Loucy (cell line): ENCODE data around the gene CNTNAP4.

ENCODE experiments used
- EZH2phosphoT487 ChIP-seq: fragments of 200-600 bp; IDR thresholded peaks from 2 replicates; pipeline ENCODE4 v1.6.1; 2018; ENCODE audit warnings: antibody characterized with exemption, mild to moderate bottlenecking, moderate library complexity, borderline replicate concordance
- TF ChIP-seq, protein P1 (sequence below): fragments of 200-600 bp; sonication (generic); conservative IDR thresholded peaks from 2 replicates; pipeline ENCODE4 v1.5.1; 2014; ENCODE audit warnings: mild to moderate bottlenecking, antibody characterized with exemption, low read length

DNA sequence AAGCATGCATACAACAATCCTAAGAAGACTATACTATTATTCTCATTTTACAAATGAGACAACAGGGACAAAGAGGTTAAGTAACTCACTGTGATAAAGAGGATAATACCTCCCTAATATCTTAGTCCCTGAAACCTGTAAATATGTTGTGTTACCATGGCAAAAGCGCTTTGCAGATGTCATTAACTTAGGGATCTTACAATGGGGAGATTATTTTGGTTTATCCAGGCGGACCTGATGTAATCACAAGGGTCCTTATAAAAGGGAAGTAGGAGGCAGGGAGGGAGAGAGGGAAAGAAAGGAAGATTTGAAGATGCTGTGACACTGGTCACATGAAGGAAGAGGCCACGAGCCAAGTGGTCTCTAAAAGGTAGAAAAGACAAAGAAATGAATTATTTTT, 164.7 kb downstream of the CNTNAP4 start:
- TF ChIP-seq, protein P1, sequence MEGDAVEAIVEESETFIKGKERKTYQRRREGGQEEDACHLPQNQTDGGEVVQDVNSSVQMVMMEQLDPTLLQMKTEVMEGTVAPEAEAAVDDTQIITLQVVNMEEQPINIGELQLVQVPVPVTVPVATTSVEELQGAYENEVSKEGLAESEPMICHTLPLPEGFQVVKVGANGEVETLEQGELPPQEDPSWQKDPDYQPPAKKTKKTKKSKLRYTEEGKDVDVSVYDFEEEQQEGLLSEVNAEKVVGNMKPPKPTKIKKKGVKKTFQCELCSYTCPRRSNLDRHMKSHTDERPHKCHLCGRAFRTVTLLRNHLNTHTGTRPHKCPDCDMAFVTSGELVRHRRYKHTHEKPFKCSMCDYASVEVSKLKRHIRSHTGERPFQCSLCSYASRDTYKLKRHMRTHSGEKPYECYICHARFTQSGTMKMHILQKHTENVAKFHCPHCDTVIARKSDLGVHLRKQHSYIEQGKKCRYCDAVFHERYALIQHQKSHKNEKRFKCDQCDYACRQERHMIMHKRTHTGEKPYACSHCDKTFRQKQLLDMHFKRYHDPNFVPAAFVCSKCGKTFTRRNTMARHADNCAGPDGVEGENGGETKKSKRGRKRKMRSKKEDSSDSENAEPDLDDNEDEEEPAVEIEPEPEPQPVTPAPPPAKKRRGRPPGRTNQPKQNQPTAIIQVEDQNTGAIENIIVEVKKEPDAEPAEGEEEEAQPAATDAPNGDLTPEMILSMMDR, result no peak
- TF ChIP-seq EZH2phosphoT487, result no peak
